AG04449 (cell line): ENCODE data around the gene MRS2.

ENCODE experiments used
- CTCF ChIA-PET: fragments of 350-600 bp; formaldehyde crosslinking; extraction: SDS; loops from one replicate; lab custom pipeline; 2021; ENCODE audit warnings: antibody characterized with exemption; lab: Yijun Ruan, JAX
- POLR2A ChIA-PET: fragments of 400-600, 350-600 bp; formaldehyde crosslinking; extraction: SDS; loops from one replicate; lab custom pipeline; 2020; ENCODE audit warnings: antibody characterized with exemption, inconsistent platforms; lab: Yijun Ruan, JAX
- DNase-seq: peaks from one replicate; pipeline ENCODE4 v3.0.0-alpha.2; 2010; ENCODE audit warnings: low read depth, low spot score
- H3K4me3 ChIP-seq: 2 replicates; pipeline ENCODE4 v1.5.1; 2011; ENCODE audit warnings: low read depth, mild to moderate bottlenecking, control low read depth, low read length
- CTCF ChIP-seq: IDR thresholded peaks from one replicate; pipeline ENCODE4 v1.5.1; 2011; ENCODE audit warnings: mild to moderate bottlenecking, moderate library complexity, low read length, control low read depth, inconsistent platforms; ENCODE audit not compliant: insufficient read depth; ENCODE audit errors: missing control alignments

Gene MRS2

GRCh38 chr6:24401458-24401857 lies 1.3 kb upstream of the MRS2 start:
- CTCF ChIA-PET: no interaction called here

GRCh38 chr6:24403501-24403824 lies 727 bp downstream of the MRS2 start:
- H3K4me3 ChIP-seq: peak overlapping the region; percentile 99
- POLR2A ChIA-PET: interaction anchor here (1.1 kb wide), 1 partner anchor 12 kb away, joined by 4 read pairs; no protein-coding TSS in a partner anchor
- no peak for DNase-seq

More at GRCh38 chr6:24401458-24401857, 1.3 kb upstream of the MRS2 start:
- TF ChIP-seq CTCF: no peak
- POLR2A ChIA-PET: no interaction called here
- DNase-seq: no peak
- no peak overlapping the region for H3K4me3 ChIP-seq

GRCh38 chr6:24405262-24405661 lies 2.5 kb downstream of the MRS2 start:
- ChIA-PET POLR2A (no interaction called here), CTCF (interaction anchor here (1.4 to 1.5 kb wide), 2 partner anchors 10 to 25 kb away, joined by 3 to 4 read pairs; no protein-coding TSS in a partner anchor)
- H3K4me3 ChIP-seq: no peak overlapping the region
- TF ChIP-seq CTCF: no peak
- no peak for DNase-seq

More at GRCh38 chr6:24403501-24403824, 727 bp downstream of the MRS2 start:
- TF ChIP-seq CTCF: no peak
- CTCF ChIA-PET: interaction anchor here (1.4 kb wide), 1 partner anchor 14 kb away, joined by 3 read pairs; no protein-coding TSS in a partner anchor

- no peak for TF ChIP-seq CTCF
- ChIA-PET CTCF (interaction anchor here (1.1 to 1.7 kb wide), 2 partner anchors 20 kb away, joined by 3 to 4 read pairs; no protein-coding TSS in a partner anchor), POLR2A (no interaction called here)
- no peak overlapping the region for H3K4me3 ChIP-seq
- DNase-seq: no peak
Measured at GRCh38 chr6:24408719-24409410, 6.1 kb downstream of the MRS2 start.

- CTCF ChIA-PET: no interaction called here
- DNase-seq: no peak
Measured at GRCh38 chr6:24410622-24411021, 7.9 kb downstream of the MRS2 start.

More at GRCh38 chr6:24410622-24411021, 7.9 kb downstream of the MRS2 start:
- TF ChIP-seq CTCF: no peak
- no peak overlapping the region for H3K4me3 ChIP-seq
- POLR2A ChIA-PET: no interaction called here
